Activated T-helper 1 cell treated with anti-CD3 and anti-CD28 coated beads, Interleukin-12 subunit alpha, Interleukin-12 subunit beta, Interleukin-2, Interleukin-4 antibody, amounts not matched to agents 30 ng/mL and 10 ng/mL and 1 ng/mL, durations not matched to agents 14 hours and 24 hours and 36 hours (primary cell): ENCODE results near the gene LIME1. TPM values are rescaled to one million over a fixed set of nuclear protein-coding genes. Genes with fewer than 3 reads are reported as not detected.

Experiments used
- DNase-seq: peaks from one replicate; pipeline ENCODE4 v3.0.0; 2021; ENCODE audit warnings: low spot score
- H3K27ac Mint-ChIP-seq: one replicate; pipeline ENCODE4 v1.8.0; 2021; ENCODE audit warnings: mild to moderate bottlenecking, mixed read lengths
- H3K27me3 Mint-ChIP-seq: one replicate; pipeline ENCODE4 v1.8.0; 2022; ENCODE audit warnings: mild to moderate bottlenecking, moderate library complexity, mixed read lengths; ENCODE audit not compliant: insufficient read depth
- H3K36me3 Mint-ChIP-seq: one replicate; pipeline ENCODE4 v1.8.0; 2021; ENCODE audit warnings: low read depth, mixed read lengths
- H3K4me1 Mint-ChIP-seq: one replicate; pipeline ENCODE4 v1.8.0; 2021; ENCODE audit warnings: low read depth, mixed read lengths
- H3K4me3 Mint-ChIP-seq: one replicate; pipeline ENCODE4 v1.8.0; 2021; ENCODE audit warnings: mild to moderate bottlenecking, moderate library complexity, mixed read lengths
- H3K9me3 Mint-ChIP-seq: one replicate; pipeline ENCODE4 v1.8.0; 2021; ENCODE audit warnings: mixed read lengths
- intact Hi-C: fragments of 100-400 bp; cut with micrococcal nuclease; formaldehyde crosslinking; loops from one replicate; pipeline ENCODE4 v1.15.1; 2024
- total RNA-seq: library from RNA; stranded (reverse); gene quantifications from 2 replicates; pipeline ENCODE4 v1.2.3, GENCODE V29; 2022

LIME1 gene
- total RNA-seq, 1 donor from 2014 or later: 12.1 TPM

DNA sequence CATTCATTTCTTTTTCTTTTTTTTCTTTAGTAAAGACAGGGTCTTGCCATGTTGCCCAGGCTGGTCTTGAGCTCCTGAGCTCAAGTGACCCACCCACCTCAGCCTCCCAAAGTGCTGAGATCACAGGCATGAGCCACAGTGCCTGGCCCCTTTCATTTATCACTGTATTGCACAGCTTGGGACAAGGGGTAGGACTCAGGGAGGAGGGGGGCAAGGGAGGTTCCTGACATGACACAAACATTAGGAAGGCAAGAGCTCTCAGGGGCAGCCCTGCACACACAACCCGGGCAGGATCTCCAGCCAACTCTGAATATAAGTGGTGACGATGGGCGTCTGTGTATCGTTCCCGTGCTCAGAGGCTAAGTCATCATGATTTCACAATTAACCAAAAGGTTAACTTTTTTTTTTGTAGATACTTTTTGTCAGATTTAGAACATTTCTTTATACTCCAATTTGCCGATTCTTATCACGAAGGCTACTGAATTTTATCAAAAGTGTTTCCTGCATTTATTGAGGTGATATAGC, 23.0 kb downstream of the LIME1 start:
- Mint-ChIP-seq H3K4me1 (peaks cover 10% of the 10 kb centered on the region), H3K36me3 (no peaks in the 10 kb centered on the region), H3K9me3 (no peaks in the 10 kb centered on the region), H3K27ac (no peak overlapping the region), H3K4me3 (no peak overlapping the region), H3K27me3 (peaks cover 19% of the 10 kb centered on the region)
- intact Hi-C loops: no loop called here
- DNase-seq: no peak

DNA sequence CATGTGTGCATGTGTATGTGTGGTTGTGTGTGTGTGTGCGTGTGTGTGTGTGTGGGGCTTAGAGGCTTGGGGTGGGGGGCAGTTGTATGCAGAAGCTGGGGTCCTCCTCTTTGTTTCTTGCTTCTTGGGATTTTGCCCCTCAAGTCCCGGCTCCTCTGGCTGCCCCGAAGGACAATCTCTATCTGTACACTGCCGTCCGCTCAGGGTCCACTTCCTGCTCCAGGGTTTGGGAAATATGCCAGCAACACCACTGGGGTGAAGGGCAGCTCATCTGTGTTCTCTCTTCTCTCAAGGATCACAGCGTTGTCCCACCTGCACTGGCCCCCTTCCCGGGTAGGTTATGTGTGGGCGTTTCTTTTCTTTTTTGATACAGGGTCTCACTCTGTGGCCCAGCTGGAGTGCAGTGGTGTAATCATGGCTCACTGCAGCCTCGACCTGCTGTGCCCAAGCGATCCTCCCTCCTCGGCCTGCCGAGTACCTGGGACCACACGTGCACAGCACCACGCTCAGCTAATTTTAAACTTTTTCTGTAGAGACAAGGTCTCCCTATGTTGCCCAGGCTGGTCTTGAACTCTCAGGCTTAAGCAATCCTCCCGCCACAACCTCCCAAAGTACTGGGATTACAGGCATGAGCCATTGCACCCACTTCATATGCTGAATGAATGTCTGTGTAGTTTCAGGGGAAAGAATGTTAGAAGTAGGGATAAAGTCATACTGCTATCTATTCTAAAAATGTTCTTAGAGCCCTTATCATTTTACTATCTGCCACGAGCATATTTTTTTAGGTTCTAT, 28.8 kb downstream of the LIME1 start:
- H3K27me3 Mint-ChIP-seq: peaks cover 11% of the 10 kb centered on the region
- H3K9me3 Mint-ChIP-seq: no peaks in the 10 kb centered on the region
- no peak overlapping the region for H3K27ac Mint-ChIP-seq
- H3K4me3 Mint-ChIP-seq: no peak overlapping the region
- no peaks in the 10 kb centered on the region for H3K4me1 Mint-ChIP-seq
- no peaks in the 10 kb centered on the region for H3K36me3 Mint-ChIP-seq
- intact Hi-C loops: no loop called here
- no peak for DNase-seq

GRCh38 chr20:63765902-63766301, 29.4 kb downstream of the LIME1 start:
- no peaks in the 10 kb centered on the region for H3K4me1 Mint-ChIP-seq
- DNase-seq: no peak
- H3K27ac Mint-ChIP-seq: no peak overlapping the region
- intact Hi-C loops: no loop called here
- H3K36me3 Mint-ChIP-seq: no peaks in the 10 kb centered on the region
- peaks cover 11% of the 10 kb centered on the region for H3K27me3 Mint-ChIP-seq
- H3K9me3 Mint-ChIP-seq: no peaks in the 10 kb centered on the region
- H3K4me3 Mint-ChIP-seq: no peak overlapping the region

DNA sequence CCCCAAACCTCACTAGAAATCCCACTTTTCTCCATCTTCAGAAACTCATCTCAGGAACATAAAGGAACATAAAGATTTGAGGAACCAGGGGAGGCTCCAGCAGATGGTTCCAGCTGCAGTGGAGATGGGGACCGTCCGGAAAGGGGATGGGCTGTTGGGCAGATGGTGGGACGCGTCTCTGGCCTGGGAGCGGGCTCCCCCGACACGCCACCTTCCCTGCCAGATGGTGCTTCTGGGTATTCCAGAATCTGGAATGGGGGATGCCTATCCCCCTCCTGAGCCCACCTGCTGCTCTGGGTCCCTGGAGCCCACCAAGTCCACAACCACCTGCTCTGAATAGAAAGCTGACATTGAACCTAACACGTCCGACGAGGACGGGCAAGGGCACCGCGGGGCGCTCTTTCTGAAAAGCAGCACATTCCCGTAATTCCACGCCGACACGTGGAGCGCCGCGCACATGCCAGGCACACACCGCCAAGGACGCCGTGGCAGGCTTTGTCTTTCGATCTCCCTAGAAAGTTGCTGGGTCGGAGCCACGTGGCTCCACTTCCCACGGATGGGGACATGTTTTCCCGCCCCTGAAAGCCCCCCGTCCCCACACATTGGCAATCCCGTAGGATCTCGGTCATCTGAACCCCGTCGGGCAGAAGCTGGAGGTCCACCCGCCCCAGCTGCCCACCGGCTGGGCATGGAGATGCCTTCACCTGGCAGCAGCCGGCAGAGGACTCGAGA, 30.4 kb downstream of the LIME1 start:
- Mint-ChIP-seq H3K9me3 (no peaks in the 10 kb centered on the region), H3K36me3 (no peaks in the 10 kb centered on the region), H3K4me3 (no peak overlapping the region), H3K27me3 (peaks cover 9% of the 10 kb centered on the region), H3K27ac (no peak overlapping the region), H3K4me1 (no peaks in the 10 kb centered on the region)
- intact Hi-C loops: no loop called here
- no peak for DNase-seq

DNA sequence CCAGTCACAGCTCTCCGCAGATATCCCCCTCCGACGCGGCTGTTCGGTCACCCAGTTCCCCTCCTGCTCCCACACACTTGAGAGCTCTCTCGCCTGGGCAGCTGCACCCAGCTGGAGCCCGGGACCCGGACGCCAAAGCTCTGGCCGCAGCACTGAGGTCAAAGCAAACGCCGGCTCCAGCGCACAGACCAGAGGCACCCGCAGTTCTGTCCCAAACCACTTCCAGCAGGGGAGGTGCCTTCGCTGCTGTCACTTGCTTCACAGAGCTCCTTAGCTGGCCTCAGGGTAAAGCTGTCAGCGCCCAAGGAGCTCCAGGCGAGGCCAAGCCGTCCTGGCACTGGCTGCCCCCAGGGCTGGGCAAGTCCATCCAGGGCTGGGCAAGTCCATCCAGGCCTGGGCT, 31.0 kb downstream of the LIME1 start:
- H3K36me3 Mint-ChIP-seq: no peaks in the 10 kb centered on the region
- H3K4me3 Mint-ChIP-seq: no peak overlapping the region
- H3K27ac Mint-ChIP-seq: no peak overlapping the region
- intact Hi-C loops: no loop called here
- no peaks in the 10 kb centered on the region for H3K9me3 Mint-ChIP-seq
- H3K27me3 Mint-ChIP-seq: peaks cover 4% of the 10 kb centered on the region
- DNase-seq: no peak
- H3K4me1 Mint-ChIP-seq: no peaks in the 10 kb centered on the region

DNA sequence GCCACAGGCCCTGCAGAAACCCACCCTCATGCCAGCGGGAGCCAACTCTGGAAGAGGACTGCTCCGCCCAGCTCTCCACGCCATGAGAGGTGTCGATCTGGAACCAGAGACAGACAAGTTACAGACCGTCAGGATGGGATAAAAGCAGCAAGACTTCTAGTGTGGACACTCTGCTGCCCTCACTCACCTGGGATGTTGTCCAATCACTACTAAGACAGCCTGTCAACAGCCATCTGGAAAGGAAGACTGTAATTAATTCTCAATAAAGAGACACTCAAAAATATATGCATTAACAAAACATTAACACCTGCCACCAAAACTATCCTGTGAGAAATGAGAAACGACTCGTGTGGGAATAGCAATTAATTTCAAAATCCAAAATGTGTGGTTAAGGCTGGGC, 31.4 kb downstream of the LIME1 start:
- intact Hi-C loops: no loop called here

DNA sequence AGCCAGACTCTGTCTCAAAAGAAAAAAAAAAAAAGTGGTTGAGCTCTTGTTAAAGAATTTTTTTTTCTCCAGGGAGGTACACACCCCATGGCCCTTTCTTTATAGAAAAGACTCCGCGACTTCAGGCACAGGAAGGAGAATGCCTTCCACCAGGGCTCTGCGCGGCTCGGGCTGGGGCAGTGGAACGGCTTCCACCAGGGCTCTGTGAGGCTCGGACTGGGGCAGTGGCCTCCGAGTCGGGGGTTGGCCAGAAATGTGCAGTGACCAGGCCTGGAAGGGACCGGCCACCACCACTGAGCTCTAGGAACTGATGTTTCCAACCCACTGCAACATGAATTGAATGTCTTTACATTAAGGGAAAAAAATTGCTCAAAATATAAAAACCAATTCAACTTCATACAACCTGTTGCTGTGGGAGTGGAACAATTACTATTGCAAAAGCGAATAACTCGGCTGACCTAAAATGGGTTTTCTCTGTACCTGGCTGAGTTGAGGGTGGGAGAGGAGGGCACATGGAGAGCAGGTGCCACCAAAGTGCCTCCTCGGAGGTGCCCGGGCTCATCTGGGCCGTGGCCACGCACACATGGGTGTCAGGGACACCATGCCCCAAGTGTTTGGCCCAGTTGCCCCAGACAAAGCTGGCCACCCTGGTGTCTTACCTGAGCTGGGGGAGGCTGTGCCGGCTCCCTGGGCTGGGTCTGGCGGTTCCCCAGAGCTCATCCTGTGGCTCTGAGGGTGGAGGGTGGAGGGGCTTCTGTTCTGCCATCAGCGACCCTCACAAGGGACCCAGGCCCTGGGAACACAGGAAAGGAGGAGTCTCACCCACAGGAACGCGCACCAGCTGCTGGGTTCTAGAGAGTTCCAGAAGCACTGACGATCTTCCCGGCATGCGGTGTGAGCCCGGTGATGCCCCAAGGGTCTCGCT, 32.4 kb downstream of the LIME1 start:
- Mint-ChIP-seq H3K27ac (no peak overlapping the region), H3K4me1 (no peaks in the 10 kb centered on the region), H3K36me3 (no peaks in the 10 kb centered on the region), H3K27me3 (peaks cover 4% of the 10 kb centered on the region), H3K9me3 (no peaks in the 10 kb centered on the region), H3K4me3 (no peak overlapping the region)
- intact Hi-C loops: no loop called here
- DNase-seq: no peak

More for the DNA sequence above, 31.4 kb downstream of the LIME1 start:
- H3K27me3 Mint-ChIP-seq: peaks cover 4% of the 10 kb centered on the region
- no peaks in the 10 kb centered on the region for H3K4me1 Mint-ChIP-seq
- H3K27ac Mint-ChIP-seq: no peak overlapping the region
- H3K9me3 Mint-ChIP-seq: no peaks in the 10 kb centered on the region
- DNase-seq: no peak
- H3K4me3 Mint-ChIP-seq: no peak overlapping the region
- H3K36me3 Mint-ChIP-seq: no peaks in the 10 kb centered on the region

DNA sequence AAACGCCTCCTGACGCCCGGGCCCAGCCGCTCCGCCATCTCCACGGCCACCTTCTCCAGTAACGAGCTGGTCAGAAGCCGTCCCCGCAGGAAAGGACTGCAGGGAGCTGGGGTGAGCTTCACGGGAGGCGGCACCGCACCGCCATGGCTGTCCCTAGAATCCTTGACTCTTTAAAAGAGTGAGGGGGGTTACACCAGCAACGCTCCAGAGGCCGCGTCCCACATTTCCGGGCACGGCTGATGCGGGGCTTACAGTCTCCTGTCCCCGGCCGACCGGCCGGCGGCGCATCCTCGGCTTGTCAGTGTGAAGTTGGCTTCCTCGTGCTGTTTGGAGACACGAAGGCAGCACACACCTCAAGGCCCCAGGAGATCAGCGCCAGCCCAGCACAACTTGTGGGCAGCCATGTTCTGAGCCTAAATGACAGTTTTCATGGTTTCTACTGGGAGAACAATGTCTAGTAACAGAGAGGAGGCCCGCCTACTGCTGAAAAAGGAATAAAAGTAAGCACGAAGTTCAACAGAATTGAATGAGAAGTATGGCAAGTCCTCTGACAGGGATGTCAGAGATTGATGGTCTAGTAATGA, 33.5 kb downstream of the LIME1 start:
- peaks cover 4% of the 10 kb centered on the region for H3K27me3 Mint-ChIP-seq
- no peak overlapping the region for H3K4me3 Mint-ChIP-seq
- no peaks in the 10 kb centered on the region for H3K9me3 Mint-ChIP-seq
- intact Hi-C loops: no loop called here
- no peak overlapping the region for H3K27ac Mint-ChIP-seq
- H3K36me3 Mint-ChIP-seq: no peaks in the 10 kb centered on the region
- no peak for DNase-seq
- H3K4me1 Mint-ChIP-seq: no peaks in the 10 kb centered on the region

DNA sequence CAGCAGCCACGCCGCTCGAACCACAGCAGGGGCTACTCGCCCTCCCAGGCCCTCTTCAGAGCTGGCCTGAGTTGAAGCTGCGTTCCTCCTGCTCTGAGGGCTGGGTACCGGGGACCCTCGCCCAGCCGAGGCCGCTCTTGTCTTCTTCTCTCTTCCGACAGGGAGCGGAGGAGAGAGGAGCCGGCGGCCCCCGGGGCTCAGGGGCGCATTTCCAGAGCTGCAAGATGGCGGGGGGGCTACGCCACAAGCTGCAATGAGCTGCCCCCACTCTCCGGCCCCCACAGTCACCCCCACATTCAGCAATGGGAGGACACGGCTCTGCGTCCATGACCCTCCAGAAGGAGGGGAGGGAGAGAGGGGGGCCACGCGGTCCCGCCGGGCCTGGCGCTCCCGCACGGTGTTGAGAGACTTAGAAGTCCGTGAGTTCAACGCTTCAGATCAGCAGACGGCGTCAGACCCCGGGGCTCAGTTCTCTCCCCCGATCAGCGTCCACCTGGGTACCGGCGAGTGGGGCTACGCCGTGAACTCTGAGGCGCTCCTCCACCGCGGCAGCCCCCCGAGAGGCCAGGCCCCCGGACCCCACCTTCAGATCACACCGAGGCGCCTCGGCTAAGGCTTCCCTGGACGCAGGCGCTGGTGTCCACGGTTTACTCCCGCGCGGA, 34.7 kb downstream of the LIME1 start:
- DNase-seq: no peak
- Mint-ChIP-seq H3K27me3 (peaks cover 4% of the 10 kb centered on the region), H3K36me3 (no peaks in the 10 kb centered on the region), H3K4me1 (no peaks in the 10 kb centered on the region), H3K9me3 (no peaks in the 10 kb centered on the region), H3K27ac (no peak overlapping the region), H3K4me3 (no peak overlapping the region)
- intact Hi-C loops: no loop called here

DNA sequence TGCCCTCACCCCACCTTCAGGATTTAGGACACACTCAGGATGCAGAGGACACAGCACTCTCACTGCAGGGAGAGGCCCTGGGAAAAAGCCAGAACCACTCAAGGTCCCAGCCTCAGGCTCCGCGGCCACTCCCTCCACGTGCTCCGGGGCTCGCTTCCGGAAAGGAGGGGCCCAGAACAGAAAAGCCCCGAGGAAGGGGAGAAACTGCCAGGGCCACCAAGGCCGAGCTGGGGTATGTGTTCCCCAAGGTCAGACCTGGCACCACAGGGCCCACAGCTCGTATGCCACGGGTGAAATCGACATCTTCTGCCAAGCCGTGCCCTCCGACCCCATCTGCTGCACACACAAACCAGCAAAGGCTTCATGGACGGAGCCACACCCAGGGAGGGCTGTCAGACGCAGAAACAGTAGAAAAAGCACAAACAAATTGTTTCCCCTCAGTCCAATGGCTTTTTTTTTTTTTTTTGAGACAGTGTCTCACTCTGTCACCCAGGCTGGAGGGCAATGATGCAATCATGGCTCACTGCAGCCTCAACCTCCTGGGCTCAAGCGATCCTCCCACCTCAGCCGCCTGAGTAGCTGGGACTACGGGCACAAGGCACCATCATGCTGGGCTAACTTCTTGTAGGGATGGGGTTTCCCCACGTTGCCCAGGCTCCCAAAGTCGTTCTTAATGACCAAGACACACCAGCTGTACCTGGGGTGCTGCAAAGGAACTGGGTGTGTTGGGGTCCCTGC, 36.5 kb downstream of the LIME1 start:
- Mint-ChIP-seq H3K9me3 (no peaks in the 10 kb centered on the region), H3K4me3 (no peak overlapping the region), H3K36me3 (no peaks in the 10 kb centered on the region), H3K27me3 (peaks cover 4% of the 10 kb centered on the region), H3K27ac (no peak overlapping the region), H3K4me1 (no peaks in the 10 kb centered on the region)
- intact Hi-C loops: no loop called here
- no peak for DNase-seq

DNA sequence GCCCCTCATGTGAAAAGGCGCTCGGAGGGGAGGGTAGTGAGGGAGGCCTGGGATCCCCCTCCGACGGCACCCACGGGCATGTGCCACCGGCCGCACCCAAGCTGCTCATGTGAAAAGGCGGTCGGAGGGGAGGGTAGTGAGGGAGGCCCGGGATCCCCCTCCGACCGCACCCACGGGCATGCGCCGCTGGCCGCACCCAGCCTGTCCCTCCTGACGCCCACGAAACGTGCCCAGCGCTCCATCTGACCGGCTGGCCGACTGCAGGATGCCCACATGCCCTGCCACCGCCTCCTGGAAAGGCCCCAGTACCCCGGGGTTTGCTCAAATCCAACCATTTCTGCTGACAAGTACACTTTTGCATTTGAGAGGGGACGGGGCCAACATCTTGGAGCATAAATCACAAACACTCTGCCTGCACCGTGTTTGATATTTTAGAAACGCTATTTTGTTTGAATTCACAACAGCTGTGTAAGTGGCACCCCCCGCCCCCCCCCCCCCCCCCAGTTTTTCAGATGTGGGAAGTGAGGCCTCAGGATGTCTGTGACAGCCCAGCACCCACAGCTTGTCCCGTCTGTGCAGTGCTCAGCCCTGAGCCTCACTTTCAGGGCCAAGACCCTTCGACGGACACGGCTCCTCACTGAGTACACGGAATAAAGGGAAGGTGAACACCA, 37.2 kb downstream of the LIME1 start:
- intact Hi-C loops: no loop called here
- no peak for DNase-seq
- Mint-ChIP-seq H3K27me3 (peaks cover 4% of the 10 kb centered on the region), H3K36me3 (no peaks in the 10 kb centered on the region), H3K4me3 (no peak overlapping the region), H3K9me3 (no peaks in the 10 kb centered on the region), H3K27ac (no peak overlapping the region), H3K4me1 (no peaks in the 10 kb centered on the region)
